Stomach smooth muscle (tissue), 2 donors: ENCODE data around the gene CRYBG1.

Experiments used
- H3K27ac ChIP-seq: one replicate; pipeline ENCODE4 v1.7.0; 2013; ENCODE audit warnings: mild to moderate bottlenecking, low read length, inconsistent platforms
- H3K27me3 ChIP-seq, 2 donors: one replicate each; pipeline ENCODE4 v1.7.0; 2013; ENCODE audit warnings: low read length in 2 of 2; ENCODE audit not compliant: insufficient read depth in 2 of 2, control insufficient read depth in 1 of 2
- H3K36me3 ChIP-seq, 2 donors: one replicate each; pipeline ENCODE4 v1.7.0; 2013; ENCODE audit warnings: low read length in 2 of 2; ENCODE audit not compliant: control insufficient read depth in 2 of 2, insufficient read depth in 2 of 2
- H3K4me1 ChIP-seq: one replicate; pipeline ENCODE4 v1.7.0; 2013; ENCODE audit warnings: low read length; ENCODE audit not compliant: control insufficient read depth, insufficient read depth
- H3K4me3 ChIP-seq, 2 donors: one replicate each; pipeline ENCODE4 v1.7.0; 2013; ENCODE audit warnings: low read length in 2 of 2
- H3K9ac ChIP-seq, 2 donors: one replicate each; pipeline ENCODE4 v1.7.0; 2013; ENCODE audit warnings: low read length in 2 of 2, mild to moderate bottlenecking in 1 of 2
- H3K9me3 ChIP-seq, 2 donors: one replicate each; pipeline ENCODE4 v1.7.0; 2013; ENCODE audit warnings: low read length in 2 of 2; ENCODE audit not compliant: control insufficient read depth in 2 of 2
- donor health status: healthy.
- donor health status: Pancreatic carcinoma.

CRYBG1 gene

DNA sequence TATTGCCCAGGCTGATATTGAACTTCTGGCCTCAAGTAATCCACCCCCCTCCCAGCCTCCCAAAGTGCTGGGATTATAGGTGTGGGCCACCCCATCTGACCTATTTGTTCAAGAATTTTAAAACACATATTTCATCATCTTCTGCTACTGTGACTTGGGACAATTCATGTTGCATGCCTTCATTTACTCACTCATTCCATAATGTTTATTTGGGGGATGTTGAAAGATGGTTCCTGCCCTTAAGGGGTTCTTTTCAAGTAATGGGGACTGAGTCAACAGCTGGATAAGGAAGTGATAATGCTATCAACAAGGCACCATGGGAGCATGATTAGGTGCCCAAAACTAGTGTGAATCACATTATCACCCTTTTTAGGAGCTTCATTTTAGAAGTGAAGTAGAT lies 62.0 kb downstream of the CRYBG1 start:
- no peak overlapping the region for H3K4me3 ChIP-seq
- no peaks in the 10 kb centered on the region for H3K4me1 ChIP-seq
- H3K27ac ChIP-seq = no peak overlapping the region
- no peak overlapping the region for H3K9ac ChIP-seq
- no peaks in the 10 kb centered on the region for H3K9me3 ChIP-seq
- H3K36me3 ChIP-seq = no peaks in the 10 kb centered on the region
- H3K27me3 ChIP-seq = no peaks in the 10 kb centered on the region

GRCh38 chr6:106425382-106425781 lies 64.9 kb downstream of the CRYBG1 start:
- no peak overlapping the region for H3K9ac ChIP-seq
- no peak overlapping the region for H3K27ac ChIP-seq
- no peak overlapping the region for H3K4me3 ChIP-seq

DNA sequence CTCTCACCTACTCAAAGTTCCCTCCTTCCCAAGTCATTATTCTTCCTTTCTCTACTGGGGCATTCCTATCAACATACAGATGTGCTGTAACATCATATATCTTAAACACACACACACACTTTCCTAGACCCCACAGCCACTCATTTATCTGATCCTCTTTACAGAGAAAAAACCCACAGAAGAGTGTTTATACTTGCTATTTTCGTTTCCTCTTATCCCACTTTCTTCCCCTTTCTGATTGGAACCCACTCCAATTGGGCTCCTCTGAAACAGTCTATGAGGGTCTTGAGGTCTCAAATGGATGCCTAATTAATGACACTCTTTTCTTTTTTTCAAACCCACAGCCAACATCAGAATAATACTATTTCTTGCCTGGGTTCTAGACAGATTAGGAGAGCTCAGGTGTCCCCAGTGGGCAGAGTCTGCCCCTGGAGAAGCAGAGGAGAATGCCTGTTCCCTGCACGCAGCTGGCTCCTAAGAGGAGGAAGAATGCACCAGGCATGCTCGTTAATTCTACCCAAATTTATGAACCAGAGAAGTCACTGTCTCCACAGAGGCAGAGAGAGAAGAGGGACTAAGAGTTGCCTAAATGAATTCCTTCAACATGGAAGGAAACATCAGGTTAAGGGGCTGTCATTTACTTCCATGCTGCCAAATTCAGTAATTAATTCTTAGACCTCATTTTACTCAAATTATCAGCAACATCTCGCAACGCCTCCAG lies 65.9 kb downstream of the CRYBG1 start:
- Histone ChIP-seq H3K4me3 (no peak overlapping the region), H3K27me3 (no peaks in the 10 kb centered on the region), H3K27ac (no peak overlapping the region), H3K9me3 (no peaks in the 10 kb centered on the region), H3K9ac (no peak overlapping the region), H3K36me3 (no peaks in the 10 kb centered on the region), H3K4me1 (no peaks in the 10 kb centered on the region)

More at GRCh38 chr6:106425382-106425781, 64.9 kb downstream of the CRYBG1 start:
- Histone ChIP-seq H3K36me3 (no peaks in the 10 kb centered on the region), H3K4me1 (no peaks in the 10 kb centered on the region), H3K27me3 (no peaks in the 10 kb centered on the region), H3K9me3 (no peaks in the 10 kb centered on the region)

DNA sequence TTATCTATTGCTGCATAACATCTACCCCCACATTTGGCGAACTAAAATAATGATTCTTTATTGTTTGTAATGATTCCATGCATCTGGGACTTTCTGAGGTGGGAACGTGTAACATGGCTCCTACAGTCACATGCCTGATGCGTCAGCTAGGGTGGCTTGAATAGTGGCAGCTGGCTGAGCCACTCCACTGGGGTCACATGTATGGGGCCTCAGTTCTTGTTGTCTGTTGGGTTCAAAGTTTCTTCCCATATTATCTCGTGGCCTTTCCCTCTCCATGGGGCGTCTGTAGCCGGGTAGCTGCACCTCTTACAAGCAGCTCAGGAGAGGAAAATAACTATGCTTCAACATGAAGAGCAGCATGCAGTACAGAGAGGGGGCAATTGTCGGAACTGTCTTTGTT lies 69.9 kb downstream of the CRYBG1 start:
- Histone ChIP-seq H3K9ac (no peak overlapping the region), H3K27ac (no peak overlapping the region), H3K27me3 (no peaks in the 10 kb centered on the region), H3K36me3 (no peaks in the 10 kb centered on the region), H3K4me3 (no peak overlapping the region), H3K4me1 (no peaks in the 10 kb centered on the region), H3K9me3 (no peaks in the 10 kb centered on the region)

- Histone ChIP-seq H3K27ac (no peak overlapping the region), H3K9ac (no peak overlapping the region), H3K9me3 (no peaks in the 10 kb centered on the region), H3K27me3 (no peaks in the 10 kb centered on the region), H3K4me1 (no peaks in the 10 kb centered on the region), H3K36me3 (no peaks in the 10 kb centered on the region), H3K4me3 (no peak overlapping the region)
Measured at GRCh38 chr6:106431405-106431804, 70.9 kb downstream of the CRYBG1 start.

- Histone ChIP-seq H3K9me3 (no peaks in the 10 kb centered on the region), H3K27me3 (no peaks in the 10 kb centered on the region), H3K9ac (no peak overlapping the region), H3K36me3 (no peaks in the 10 kb centered on the region), H3K4me1 (no peaks in the 10 kb centered on the region), H3K27ac (no peak overlapping the region), H3K4me3 (no peak overlapping the region)
Measured at GRCh38 chr6:106431972-106432371, 71.5 kb downstream of the CRYBG1 start.

GRCh38 chr6:106434530-106434929 lies 74.0 kb downstream of the CRYBG1 start:
- no peak overlapping the region for H3K9ac ChIP-seq
- no peaks in the 10 kb centered on the region for H3K36me3 ChIP-seq
- H3K4me3 ChIP-seq = no peak overlapping the region
- no peaks in the 10 kb centered on the region for H3K4me1 ChIP-seq
- no peak overlapping the region for H3K27ac ChIP-seq
- H3K27me3 ChIP-seq = peaks cover 2 to 4% of the 10 kb centered on the region in 2 donors
- no peaks in the 10 kb centered on the region for H3K9me3 ChIP-seq

DNA sequence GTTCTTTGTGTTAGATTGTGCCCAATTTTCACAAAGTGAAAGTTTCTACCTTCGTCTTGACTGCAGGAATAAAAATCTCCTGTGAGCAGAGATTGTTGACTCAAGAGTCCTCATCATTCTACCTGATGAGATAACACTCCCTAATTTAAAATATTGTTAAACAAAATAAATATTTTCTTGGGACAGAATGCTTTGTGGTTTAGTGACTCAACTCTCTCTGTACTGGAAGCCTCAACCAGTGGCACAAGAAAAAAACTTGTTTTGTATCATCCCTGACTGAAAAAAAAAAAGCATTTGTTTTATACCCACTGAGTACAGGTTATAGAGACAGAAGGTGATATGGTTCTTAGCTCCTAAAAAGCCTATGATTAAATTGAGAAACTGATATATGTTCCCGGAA lies 78.9 kb downstream of the CRYBG1 start:
- Histone ChIP-seq H3K4me3 (no peak overlapping the region), H3K4me1 (no peaks in the 10 kb centered on the region), H3K9ac (no peak overlapping the region), H3K36me3 (no peaks in the 10 kb centered on the region), H3K9me3 (no peaks in the 10 kb centered on the region), H3K27ac (no peak overlapping the region), H3K27me3 (peaks cover 2 to 4% of the 10 kb centered on the region in 2 donors)

DNA sequence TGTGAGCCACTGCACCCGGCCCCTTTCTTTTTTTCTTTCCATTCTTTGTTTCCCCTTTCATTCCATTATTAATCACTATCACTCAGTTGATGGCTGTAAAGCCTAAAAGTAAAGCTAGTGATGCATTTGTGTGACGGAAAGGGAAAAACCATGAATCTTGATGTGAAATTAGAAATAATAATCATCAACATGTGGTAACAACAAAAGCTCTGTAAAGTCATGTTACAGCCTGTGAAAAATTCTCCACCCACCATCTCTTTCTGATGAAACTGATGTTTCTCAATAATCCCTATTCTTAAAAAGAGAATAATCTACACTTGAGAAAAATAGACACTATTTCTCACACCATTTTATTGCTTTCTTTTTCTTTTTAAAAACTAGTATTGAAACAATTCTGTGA lies 80.0 kb downstream of the CRYBG1 start:
- H3K9ac ChIP-seq = no peak overlapping the region
- no peaks in the 10 kb centered on the region for H3K36me3 ChIP-seq
- no peak overlapping the region for H3K27ac ChIP-seq
- H3K9me3 ChIP-seq = no peaks in the 10 kb centered on the region
- H3K4me1 ChIP-seq = no peaks in the 10 kb centered on the region
- peaks cover 2 to 4% of the 10 kb centered on the region in 2 donors for H3K27me3 ChIP-seq
- no peak overlapping the region for H3K4me3 ChIP-seq

- Histone ChIP-seq H3K9me3 (no peaks in the 10 kb centered on the region), H3K4me1 (no peaks in the 10 kb centered on the region), H3K27ac (no peak overlapping the region), H3K36me3 (no peaks in the 10 kb centered on the region), H3K9ac (no peak overlapping the region), H3K4me3 (no peak overlapping the region), H3K27me3 (peaks cover 2 to 4% of the 10 kb centered on the region in 2 donors)
Measured at GRCh38 chr6:106442395-106442794, 81.9 kb downstream of the CRYBG1 start.

GRCh38 chr6:106444777-106445507 lies 84.4 kb downstream of the CRYBG1 start:
- Histone ChIP-seq H3K27me3 (no peaks in the 10 kb centered on the region), H3K4me1 (no peaks in the 10 kb centered on the region), H3K9ac (no peak overlapping the region), H3K27ac (no peak overlapping the region), H3K36me3 (no peaks in the 10 kb centered on the region), H3K4me3 (no peak overlapping the region), H3K9me3 (no peaks in the 10 kb centered on the region)
